Transverse colon (tissue), 4 donors: ENCODE data around the gene CCDC107. TPM values are rescaled to one million over a fixed set of nuclear protein-coding genes. Genes with fewer than 3 reads are reported as not detected.
A peak's percentile ranks its signal among the peaks of the same experiment; 100 is the strongest.

ENCODE experiments used
- DNase-seq: peaks from one replicate; pipeline ENCODE4 v3.0.0-alpha.2; 2019
- H3K27ac ChIP-seq, 4 donors: fragments of 200-600 bp; sonication (generic); 2 replicates each; pipeline ENCODE4 v1.5.1; 2016 to 2018; ENCODE audit warnings: inconsistent platforms in 4 of 4
- H3K27me3 ChIP-seq: fragments of 200-600 bp; sonication (generic); 2 replicates; pipeline ENCODE4 v1.5.1; 2017; ENCODE audit warnings: inconsistent platforms
- H3K36me3 ChIP-seq, 4 donors: fragments of 200-600 bp; sonication (generic); 2 replicates each; pipeline ENCODE4 v1.5.1; 2017 to 2019; ENCODE audit warnings: inconsistent platforms in 4 of 4
- H3K4me1 ChIP-seq, 4 donors: fragments of 200-600 bp; sonication (generic); 2 replicates each; pipeline ENCODE4 v1.5.1; 2017 to 2020; ENCODE audit warnings: inconsistent platforms in 4 of 4
- H3K4me3 ChIP-seq, 4 donors: fragments of 200-600 bp; sonication (generic); 1 replicate in 1 of 4; 2 replicates in 3 of 4; pipeline versions ENCODE4 v1.5.1 to v1.6.1; 2017 to 2019; ENCODE audit warnings: inconsistent platforms in 4 of 4
- H3K9me3 ChIP-seq, 2 donors: fragments of 200-600 bp; sonication (generic); 2 replicates each; pipeline ENCODE4 v1.5.1; 2017 to 2019; ENCODE audit warnings: inconsistent platforms in 2 of 2
- CTCF ChIP-seq, 5 experiments: fragments of 200-600 bp in 3 of 5; fragments of 450-650 bp in 2 of 5; sonication (generic) in 3 of 5; IDR thresholded peaks; 1 replicate in 2 of 5; 2 replicates in 3 of 5; pipeline ENCODE4 v1.5.1; 2016 to 2017; ENCODE audit warnings: antibody characterized with exemption in 5 of 5, inconsistent platforms in 3 of 5, mild to moderate bottlenecking in 2 of 5, moderate library complexity in 1 of 5
- EP300 ChIP-seq: sonication (generic); formaldehyde crosslinking; IDR thresholded peaks from one replicate; pipeline ENCODE4 v1.6.1; 2017; ENCODE audit warnings: antibody characterized with exemption, low read depth
- POLR2A ChIP-seq: fragments of 450-650 bp; IDR thresholded peaks from one replicate; pipeline ENCODE4 v1.6.1; 2016; ENCODE audit warnings: antibody characterized with exemption, mild to moderate bottlenecking, moderate library complexity
- POLR2AphosphoS5 ChIP-seq, 3 donors: sonication (generic); formaldehyde crosslinking; IDR thresholded peaks; one replicate each; pipeline ENCODE4 v1.6.1; 2016; ENCODE audit warnings: antibody characterized with exemption in 3 of 3
- WGBS, 2 donors: methylation state at CpG; one replicate each; pipeline ENCODE4 v1.1.5; 2018; ENCODE audit warnings: low coverage in 1 of 2; 5-methylcytosine and 5-hydroxymethylcytosine counted together
- in situ Hi-C, 4 donors: fragments of 200-750 bp; cut with MboI; loops; one replicate each; pipeline versions ENCODE4 v1.15.0 to v1.15.1; 2017; ENCODE audit warnings: low sequenced_read_pairs in 3 of 4, low pct_ligation_motif_present in 1 of 4, low pct_unique_long_range_greater_than_20kb in 1 of 4
- intact Hi-C: fragments of 100-400 bp; cut with DNase I; formaldehyde crosslinking; loops from one replicate; pipeline ENCODE4 v1.15.1; 2023; ENCODE audit warnings: low total_unique reads
- total RNA-seq, 4 donors: library from RNA; depleted of rRNA; stranded (reverse); fragments of >200 nt; gene quantifications; one replicate each; pipeline ENCODE4 v1.1.0, GENCODE V29; 2016

CCDC107 gene
- total RNA-seq, 4 donors from 2014 or later = 32.0 to 50.1 (median 37.2) TPM

- 20% methylated on average over 36 of the region's 51 CpGs; no CpG with 5 or more reads in 1 of the 2 donors for WGBS, 2 donors
- intact Hi-C loops (no loop called here), in situ Hi-C loops (loop anchor here in 1 of 4 donors (25.0 kb wide), 1 partner anchor 689 kb away; the partner anchor contains the start of gene DNAJB5)
- Histone ChIP-seq H3K27ac (peak overlapping the region in 2 of 4 donors; percentile 30 to 58), H3K9me3 (no peaks in the 10 kb centered on the region), H3K27me3 (no peaks in the 10 kb centered on the region), H3K4me3 (peak overlapping the region; percentile 36 to 52 (median 42)), H3K36me3 (no peaks in the 10 kb centered on the region), H3K4me1 (peaks cover 6 to 22% (median 19%) of the 10 kb centered on the region in 4 donors)
- DNase-seq = peak; percentile 54
- TF ChIP-seq POLR2AphosphoS5 (IDR thresholded peaks at IDR 0.05) (no peak), POLR2A (no peak), CTCF (IDR thresholded peaks at IDR 0.05) (no peak), EP300 (no peak)
Measured at GRCh38 chr9:35675732-35676392, 17.8 kb downstream of the CCDC107 start.

- TF ChIP-seq POLR2A (no peak), POLR2AphosphoS5 (IDR thresholded peaks at IDR 0.05) (peak in 1 of 3 donors; percentile 2)
- Histone ChIP-seq H3K4me1 (peaks cover 6 to 16% (median 12%) of the 10 kb centered on the region in 4 donors), H3K27ac (no peak overlapping the region), H3K27me3 (no peaks in the 10 kb centered on the region), H3K9me3 (no peaks in the 10 kb centered on the region), H3K36me3 (no peaks in the 10 kb centered on the region), H3K4me3 (no peak overlapping the region)
- intact Hi-C loops (no loop called here), in situ Hi-C loops (loop anchor here in 1 of 4 donors (25.0 kb wide), 1 partner anchor 692 kb away; the partner anchor contains the start of gene DNAJB5)
- 40 to 92% methylated on average over 1 to 5 of the region's 5 CpGs for WGBS, 2 donors
- no peak for DNase-seq
Measured at GRCh38 chr9:35679091-35679490, 21.0 kb downstream of the CCDC107 start.

GRCh38 chr9:35679766-35680330 lies 21.8 kb downstream of the CCDC107 start:
- Histone ChIP-seq H3K9me3 (no peaks in the 10 kb centered on the region), H3K36me3 (no peaks in the 10 kb centered on the region), H3K4me1 (peaks cover 6 to 16% (median 13%) of the 10 kb centered on the region in 4 donors), H3K27ac (peak overlapping the region in 3 of 4 donors; percentile 91 to 95 (median 92)), H3K4me3 (no peak overlapping the region), H3K27me3 (no peaks in the 10 kb centered on the region)
- TF ChIP-seq POLR2AphosphoS5 (IDR thresholded peaks at IDR 0.05) (peak in 1 of 3 donors; percentile 48), EP300 (no peak), POLR2A (no peak), CTCF (IDR thresholded peaks at IDR 0.05) (no peak)
- intact Hi-C loops (no loop called here), in situ Hi-C loops (loop anchor here in 1 of 4 donors (25.0 kb wide), 1 partner anchor 693 kb away; the partner anchor contains the start of gene DNAJB5)
- 20 to 85% methylated on average over 1 to 8 of the region's 8 CpGs for WGBS, 2 donors
- DNase-seq = no peak

GRCh38 chr9:35680331-35681105 lies 22.4 kb downstream of the CCDC107 start:
- H3K4me3 ChIP-seq = no peak overlapping the region
- intact Hi-C loops = no loop called here
- in situ Hi-C loops = loop anchor here in 1 of 4 donors (25.0 kb wide), 1 partner anchor 693 kb away; the partner anchor contains the start of gene DNAJB5
- peaks cover 6 to 16% (median 9%) of the 10 kb centered on the region in 4 donors for H3K4me1 ChIP-seq
- WGBS, 2 donors = 40 to 64% methylated on average over 1 to 15 of the region's 15 CpGs
- no peak for TF ChIP-seq POLR2A
- TF ChIP-seq POLR2AphosphoS5 (IDR thresholded peaks at IDR 0.05) = peak in 1 of 3 donors; percentile 65
- no peaks in the 10 kb centered on the region for H3K9me3 ChIP-seq
- H3K27ac ChIP-seq = peak overlapping the region; percentile 24 to 95 (median 92)
- H3K36me3 ChIP-seq = peaks cover 0 to 6% (median 0%) of the 10 kb centered on the region in 4 donors
- H3K27me3 ChIP-seq = no peaks in the 10 kb centered on the region
- no peak for DNase-seq
